Karpas-422 (cell line): ENCODE data around the gene NEU1. TPM values are rescaled to one million over a fixed set of nuclear protein-coding genes. Genes with fewer than 3 reads are reported as not detected.
"Not testable (repeated sequence)": the region's sequence is repeated elsewhere in the genome, so short reads cannot be mapped to it uniquely, and the experiment has no call there.

Experiments
- DNase-seq: peaks from one replicate; pipeline ENCODE4 v3.0.0-alpha.2; 2015
- H2AFZ ChIP-seq: fragments of 200-600 bp; sonication (generic); 2 replicates; pipeline ENCODE4 v1.6.1; 2014; ENCODE audit warnings: antibody characterized with exemption, low read length, mixed read lengths
- H3K27ac ChIP-seq: fragments of 200-600 bp; sonication (generic); 2 replicates; pipeline ENCODE4 v1.5.1; 2014; ENCODE audit warnings: mild to moderate bottlenecking, low read length, moderate library complexity
- H3K27me3 ChIP-seq: fragments of 200-600 bp; sonication (generic); 2 replicates; pipeline ENCODE4 v1.6.1; 2014; ENCODE audit warnings: low read length, mixed read lengths
- H3K36me3 ChIP-seq: fragments of 200-600 bp; sonication (generic); 2 replicates; pipeline ENCODE4 v1.6.1; 2014; ENCODE audit warnings: low read length, mixed read lengths; ENCODE audit not compliant: insufficient read depth
- H3K4me1 ChIP-seq: fragments of 200-600 bp; sonication (generic); 2 replicates; pipeline ENCODE4 v1.6.1; 2014; ENCODE audit warnings: mild to moderate bottlenecking, low read length, mixed read lengths
- H3K4me2 ChIP-seq: fragments of 200-600 bp; sonication (generic); 2 replicates; pipeline ENCODE4 v1.6.1; 2014; ENCODE audit warnings: low read length, low read depth, mild to moderate bottlenecking; ENCODE audit not compliant: poor library complexity, severe bottlenecking
- H3K4me3 ChIP-seq: fragments of 200-600 bp; sonication (generic); 2 replicates; pipeline ENCODE4 v1.5.1; 2014; ENCODE audit warnings: mild to moderate bottlenecking, antibody characterized with exemption, low read length, mixed read lengths
- H3K79me2 ChIP-seq: fragments of 200-600 bp; sonication (generic); 2 replicates; pipeline ENCODE4 v1.6.1; 2014; ENCODE audit warnings: mild to moderate bottlenecking, low read length, mixed read lengths
- H3K9ac ChIP-seq: fragments of 200-600 bp; sonication (generic); 2 replicates; pipeline ENCODE4 v1.6.0; 2014; ENCODE audit warnings: low read length
- H3K9me2 ChIP-seq: fragments of 200-600 bp; sonication (generic), shearing (Covaris generic); replicated peaks from 2 replicates; pipeline ENCODE4 v1.6.0; 2014; ENCODE audit warnings: mild to moderate bottlenecking, low read length, moderate library complexity; ENCODE audit not compliant: insufficient read depth
- H3K9me3 ChIP-seq: fragments of 300-700, 200-600 bp; sonication (generic); 2 replicates; pipeline ENCODE4 v1.6.1; 2014; ENCODE audit warnings: low read length, mixed read lengths
- H4K20me1 ChIP-seq: fragments of 200-600 bp; sonication (generic); 2 replicates; pipeline ENCODE4 v1.6.1; 2014; ENCODE audit warnings: mild to moderate bottlenecking, antibody characterized with exemption, low read length, low read depth; ENCODE audit not compliant: insufficient read depth
- total RNA-seq: library from RNA; depleted of rRNA; stranded (reverse); fragments of >200 nt; shearing (Covaris generic); gene quantifications from 2 replicates; pipeline ENCODE4 v1.2.3, GENCODE V29; 2014; ENCODE audit warnings: low replicate concordance; rRNA removed

Gene NEU1
- total RNA-seq, result 23.7 and 38.7 TPM in 2 replicates

DNA sequence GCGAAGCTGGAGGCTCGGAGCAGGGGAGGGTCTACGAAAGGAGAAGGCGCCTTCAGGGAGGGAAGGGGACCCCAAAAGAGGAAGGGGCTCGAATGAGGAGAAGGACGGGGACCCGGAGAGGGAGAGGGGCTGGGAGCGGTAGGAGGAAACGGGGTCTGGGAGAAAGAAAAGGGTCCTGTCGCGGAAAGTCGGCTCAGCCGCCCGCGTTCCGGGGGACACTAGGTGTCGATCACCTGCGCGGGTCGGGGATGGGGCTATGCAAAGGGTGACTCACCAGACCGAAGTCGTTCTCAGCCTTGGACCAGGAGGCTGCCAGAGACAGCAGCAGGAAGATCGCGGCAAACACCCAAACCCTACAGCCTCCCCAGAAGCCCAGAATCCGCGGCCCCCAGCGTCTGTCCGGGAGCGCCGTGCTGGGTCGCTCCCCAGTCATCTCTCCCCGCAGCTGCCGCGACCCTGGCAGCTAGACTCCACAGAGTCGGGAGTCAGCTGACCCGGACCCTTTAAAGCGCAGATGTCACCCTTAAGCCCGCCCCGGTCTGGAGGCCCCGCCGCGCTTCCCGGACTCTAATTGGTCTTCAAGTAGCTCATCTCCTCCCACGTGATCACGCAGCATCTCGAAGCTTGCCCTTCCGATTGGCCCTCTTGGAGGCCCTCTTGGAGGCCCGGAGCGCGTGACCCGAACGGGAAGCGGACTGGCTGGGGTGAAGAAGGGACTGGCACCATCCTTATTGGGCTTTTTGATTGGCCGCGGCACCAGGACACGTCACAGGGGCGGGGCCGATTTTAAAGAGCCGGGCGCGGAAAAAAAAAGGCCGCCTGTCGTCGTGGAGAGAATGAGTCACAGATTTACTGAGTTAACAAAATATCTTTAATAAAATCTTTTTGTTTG is at the start of gene NEU1:
Gene NEU1, minus strand, starts transcription at position 478 of the 892 bp plus-strand sequence. Its CDS starts 45 bp downstream, at position 433.
- DNase-seq, result peak; percentile 100
- no peaks in the 10 kb centered on the region for H3K27me3 ChIP-seq
- no peak within 1 kb of the TSS for H3K27ac ChIP-seq
- peak within 1 kb of the TSS; percentile 94 for H3K4me2 ChIP-seq
- no peaks in the 10 kb centered on the region for H4K20me1 ChIP-seq
- no peaks in the 10 kb centered on the region for H3K79me2 ChIP-seq
- H3K9me2 ChIP-seq, result no peaks in the 10 kb centered on the region
- peaks cover 22% of the 10 kb centered on the region for H3K4me1 ChIP-seq
- H3K9me3 ChIP-seq, result no peaks in the 10 kb centered on the region
- peak within 1 kb of the TSS; percentile 95 for H2AFZ ChIP-seq
- H3K9ac ChIP-seq, result peak within 1 kb of the TSS; percentile 79
- H3K36me3 ChIP-seq, result no peaks in the 10 kb centered on the region; the same call in 1 of the 2 replicates
- H3K4me3 ChIP-seq, result peak within 1 kb of the TSS; percentile 86

DNA sequence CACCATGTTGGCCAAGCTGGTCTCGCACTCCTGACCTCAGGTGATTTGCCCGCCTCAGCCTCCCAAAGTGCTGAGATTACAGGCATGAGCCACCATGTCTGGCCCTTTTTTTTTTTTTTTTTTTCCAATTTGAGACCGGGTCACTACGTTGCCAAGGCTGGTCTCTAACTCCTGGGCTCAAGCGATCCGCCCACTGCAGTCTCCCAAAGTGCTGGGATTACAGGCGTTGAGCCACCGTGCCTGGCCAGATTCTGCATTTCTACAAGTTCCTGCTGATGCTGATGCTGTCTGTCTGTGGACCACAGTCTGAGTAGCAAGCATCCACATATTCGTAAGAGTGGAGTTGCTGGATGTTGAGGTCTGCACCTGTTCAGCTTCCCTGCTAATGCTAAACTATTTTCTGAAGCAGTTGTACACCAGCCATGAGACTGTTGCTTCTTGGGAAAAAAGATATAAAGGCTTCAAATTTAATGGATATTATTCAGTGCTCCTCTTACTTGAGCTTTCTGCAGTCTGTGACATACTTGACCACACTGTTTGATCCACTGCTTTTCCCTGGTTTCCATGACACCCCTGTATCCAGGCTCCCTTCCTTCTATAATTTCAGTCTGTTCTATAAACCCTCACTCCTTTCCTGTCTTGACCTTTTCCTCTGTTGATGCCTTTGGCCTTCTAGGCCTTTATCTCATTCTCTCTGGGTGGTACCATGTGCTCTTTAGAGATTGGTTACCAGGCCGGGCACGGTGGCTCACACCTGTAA is 49.4 kb upstream of the NEU1 start:
- Histone ChIP-seq H3K4me2 (no peak overlapping the region), H3K9ac (no peak overlapping the region), H2AFZ (no peak overlapping the region), H3K9me3 (no peaks in the 10 kb centered on the region), H3K27me3 (no peaks in the 10 kb centered on the region), H3K9me2 (no peaks in the 10 kb centered on the region), H3K36me3 (no peaks in the 10 kb centered on the region), H3K27ac (no peak overlapping the region), H4K20me1 (no peaks in the 10 kb centered on the region), H3K4me1 (no peaks in the 10 kb centered on the region), H3K79me2 (no peaks in the 10 kb centered on the region), H3K4me3 (no peak overlapping the region)
- DNase-seq, result no peak

DNA sequence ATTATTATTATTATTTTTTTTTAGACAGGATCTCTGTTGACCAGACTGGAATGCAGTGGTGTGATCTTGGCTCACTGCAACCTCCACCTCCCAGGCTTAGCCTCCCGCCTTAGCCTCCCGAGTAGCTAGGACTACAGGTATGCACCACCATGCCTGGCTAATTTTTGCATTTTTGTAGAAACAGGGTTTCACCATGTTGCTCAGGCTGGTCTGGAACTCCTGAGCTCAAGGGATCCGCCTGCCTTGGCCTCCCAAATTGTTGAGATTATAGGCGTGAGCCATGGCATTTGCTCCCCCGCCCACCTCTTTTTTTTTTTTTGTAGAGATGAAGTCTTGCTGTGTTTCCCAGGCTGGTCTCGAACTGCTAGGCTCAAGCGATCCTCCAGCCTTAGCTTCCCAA is 46.7 kb upstream of the NEU1 start:
- not testable (repeated sequence) for DNase-seq, H3K27me3 ChIP-seq, H2AFZ ChIP-seq, H3K4me3 ChIP-seq, H3K9me2 ChIP-seq, H3K36me3 ChIP-seq, H3K9me3 ChIP-seq, H3K4me1 ChIP-seq, H3K79me2 ChIP-seq, H3K9ac ChIP-seq, H3K27ac ChIP-seq, H3K4me2 ChIP-seq, H4K20me1 ChIP-seq

DNA sequence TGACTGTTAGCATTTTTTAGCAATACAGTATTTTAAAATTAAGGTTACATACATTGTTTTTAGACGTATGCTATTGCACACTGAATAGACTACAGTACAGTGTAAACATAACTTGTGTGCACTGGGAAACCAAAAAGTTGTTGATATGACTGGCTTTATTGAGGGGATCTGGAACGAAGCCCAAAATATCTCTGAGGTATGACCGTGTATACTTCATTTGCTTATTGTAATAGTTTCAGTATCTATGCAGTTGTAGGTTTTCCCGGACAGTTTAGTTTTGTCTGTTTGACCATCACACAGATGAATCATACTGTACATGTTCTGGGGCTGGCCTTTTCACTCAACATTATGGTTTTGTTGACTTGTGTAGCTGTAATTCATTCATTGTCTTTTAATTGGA is 46.2 kb upstream of the NEU1 start:
- no peaks in the 10 kb centered on the region for H3K27me3 ChIP-seq
- H3K79me2 ChIP-seq, result no peaks in the 10 kb centered on the region
- H3K4me2 ChIP-seq, result no peak overlapping the region
- H3K36me3 ChIP-seq, result no peaks in the 10 kb centered on the region
- DNase-seq, result no peak
- no peaks in the 10 kb centered on the region for H3K9me3 ChIP-seq
- no peaks in the 10 kb centered on the region for H3K4me1 ChIP-seq
- H3K9me2 ChIP-seq, result no peaks in the 10 kb centered on the region
- H4K20me1 ChIP-seq, result no peaks in the 10 kb centered on the region
- H3K27ac ChIP-seq, result no peak overlapping the region
- H3K9ac ChIP-seq, result no peak overlapping the region
- H3K4me3 ChIP-seq, result no peak overlapping the region
- no peak overlapping the region for H2AFZ ChIP-seq

DNA sequence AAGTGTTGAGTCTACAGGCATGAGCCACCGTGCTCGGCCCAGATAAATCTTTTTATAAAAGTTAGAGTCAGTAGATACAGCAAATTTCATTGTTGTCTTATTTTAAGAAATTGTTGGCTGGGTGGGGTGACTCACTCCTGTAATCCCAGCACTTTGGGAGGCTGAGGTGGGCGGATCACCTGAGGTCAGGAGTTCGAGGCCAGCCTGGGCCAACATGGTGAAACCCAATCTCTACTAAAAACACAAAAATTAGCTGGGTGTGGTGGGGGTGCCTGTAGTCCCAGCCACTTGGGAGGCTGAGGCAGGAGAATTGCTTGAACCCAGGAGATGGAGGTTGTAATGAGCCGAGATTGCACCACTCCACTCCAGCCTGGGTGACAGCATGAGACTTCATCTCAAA is 45.6 kb upstream of the NEU1 start:
- not testable (repeated sequence) for H3K9me2 ChIP-seq, H3K9ac ChIP-seq, H3K4me1 ChIP-seq, H3K27me3 ChIP-seq, H3K27ac ChIP-seq, H3K4me2 ChIP-seq, H2AFZ ChIP-seq, H3K79me2 ChIP-seq, H3K9me3 ChIP-seq, DNase-seq, H3K4me3 ChIP-seq, H3K36me3 ChIP-seq, H4K20me1 ChIP-seq

DNA sequence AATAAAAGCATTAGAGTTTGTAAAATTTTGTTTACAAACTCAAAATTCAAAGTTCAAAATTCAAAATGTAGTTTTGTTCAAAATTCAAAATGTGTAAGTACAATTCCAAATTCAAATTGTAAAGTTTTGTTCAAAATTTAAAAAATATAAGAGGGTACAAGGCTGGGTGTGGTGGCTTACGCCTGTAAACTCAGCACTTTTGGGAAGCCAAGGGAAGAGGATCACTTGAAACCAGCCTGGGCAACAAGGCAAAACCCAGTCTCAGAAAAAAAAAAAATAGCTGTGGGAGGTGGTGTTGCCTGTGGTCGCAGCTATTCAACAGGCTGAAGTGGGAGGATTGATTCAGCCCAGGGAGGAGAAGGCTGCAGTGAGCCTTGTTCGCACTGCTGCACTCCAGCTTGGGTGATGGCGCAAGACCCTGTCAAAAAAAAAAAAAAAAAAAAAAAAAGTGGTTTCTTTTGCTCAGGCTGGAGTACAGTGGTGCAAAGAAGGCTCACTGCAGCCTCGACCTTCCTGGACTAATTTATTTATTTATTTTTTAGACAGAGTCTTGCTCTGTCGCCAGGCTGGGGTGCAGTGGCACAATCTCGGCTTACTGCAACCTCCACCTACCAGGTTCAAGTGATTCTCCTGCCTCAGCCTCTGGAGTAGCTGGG is 44.7 kb upstream of the NEU1 start:
- H3K79me2 ChIP-seq, result no peaks in the 10 kb centered on the region
- no peaks in the 10 kb centered on the region for H3K9me3 ChIP-seq
- H3K9ac ChIP-seq, result no peak overlapping the region
- no peaks in the 10 kb centered on the region for H3K36me3 ChIP-seq
- DNase-seq, result peak; percentile 56
- no peaks in the 10 kb centered on the region for H4K20me1 ChIP-seq
- H3K27me3 ChIP-seq, result no peaks in the 10 kb centered on the region
- H3K4me1 ChIP-seq, result peaks cover 4% of the 10 kb centered on the region
- H3K9me2 ChIP-seq, result no peaks in the 10 kb centered on the region
- H2AFZ ChIP-seq, result no peak overlapping the region
- no peak overlapping the region for H3K4me3 ChIP-seq
- no peak overlapping the region for H3K4me2 ChIP-seq
- H3K27ac ChIP-seq, result no peak overlapping the region

DNA sequence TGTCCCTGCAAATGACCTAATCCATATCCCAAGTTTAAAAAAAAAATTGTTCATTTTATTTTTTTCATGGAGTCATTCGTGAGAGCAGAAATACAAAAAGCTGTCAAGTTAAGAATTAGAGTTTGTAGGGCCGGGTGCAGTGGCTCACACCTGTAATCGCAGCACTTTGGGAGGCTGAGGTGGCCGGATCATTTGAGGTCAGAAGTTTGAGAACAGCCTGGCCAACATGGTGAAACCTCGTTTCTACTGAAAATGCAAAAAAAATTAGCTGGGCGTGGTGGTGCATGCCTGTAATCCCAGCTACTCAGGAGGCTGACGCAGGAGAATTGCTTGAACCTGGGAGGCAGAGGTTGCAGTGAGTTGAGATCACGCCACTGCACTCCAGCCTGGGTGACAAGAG is 44.1 kb upstream of the NEU1 start:
- not testable (repeated sequence) for DNase-seq, H4K20me1 ChIP-seq, H3K4me1 ChIP-seq, H3K27ac ChIP-seq, H3K9me2 ChIP-seq, H3K9ac ChIP-seq, H3K79me2 ChIP-seq, H3K9me3 ChIP-seq, H3K4me3 ChIP-seq, H3K27me3 ChIP-seq, H3K4me2 ChIP-seq, H3K36me3 ChIP-seq, H2AFZ ChIP-seq

DNA sequence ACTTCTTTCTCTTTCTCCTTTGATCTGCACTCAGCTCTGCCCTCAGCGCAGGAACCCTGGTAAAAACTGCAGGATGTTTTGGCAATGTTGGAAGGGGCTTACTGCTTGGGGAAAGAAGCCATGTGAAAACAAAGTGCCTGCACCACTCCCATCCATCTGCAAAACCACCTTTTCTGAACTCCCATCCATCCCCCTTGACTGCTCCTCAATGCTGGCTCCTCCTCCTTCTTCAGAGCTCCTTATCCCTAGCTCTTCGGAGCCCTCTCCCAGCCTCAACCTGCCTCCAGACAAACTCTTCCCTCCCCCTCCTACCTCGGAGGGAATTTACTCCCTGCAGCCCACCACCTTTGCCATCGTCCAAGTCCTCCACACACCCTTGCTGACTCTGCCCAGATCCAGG is 43.5 kb upstream of the NEU1 start:
- no peak overlapping the region for H3K9ac ChIP-seq
- no peak for DNase-seq
- no peaks in the 10 kb centered on the region for H3K9me3 ChIP-seq
- H3K79me2 ChIP-seq, result no peaks in the 10 kb centered on the region
- H3K9me2 ChIP-seq, result no peaks in the 10 kb centered on the region
- no peak overlapping the region for H3K4me3 ChIP-seq
- H4K20me1 ChIP-seq, result no peaks in the 10 kb centered on the region
- no peaks in the 10 kb centered on the region for H3K27me3 ChIP-seq
- H3K27ac ChIP-seq, result no peak overlapping the region
- H3K4me1 ChIP-seq, result peaks cover 8% of the 10 kb centered on the region
- no peaks in the 10 kb centered on the region for H3K36me3 ChIP-seq
- H2AFZ ChIP-seq, result no peak overlapping the region
- H3K4me2 ChIP-seq, result no peak overlapping the region
